GOT3 (cell line): ENCODE results near the gene MEGF11.

Source experiments
- DNase-seq: peaks from one replicate; lab custom pipeline; 2025; ENCODE audit warnings: mixed read lengths; lab: John Stamatoyannopoulos, UW

MEGF11 gene

DNA sequence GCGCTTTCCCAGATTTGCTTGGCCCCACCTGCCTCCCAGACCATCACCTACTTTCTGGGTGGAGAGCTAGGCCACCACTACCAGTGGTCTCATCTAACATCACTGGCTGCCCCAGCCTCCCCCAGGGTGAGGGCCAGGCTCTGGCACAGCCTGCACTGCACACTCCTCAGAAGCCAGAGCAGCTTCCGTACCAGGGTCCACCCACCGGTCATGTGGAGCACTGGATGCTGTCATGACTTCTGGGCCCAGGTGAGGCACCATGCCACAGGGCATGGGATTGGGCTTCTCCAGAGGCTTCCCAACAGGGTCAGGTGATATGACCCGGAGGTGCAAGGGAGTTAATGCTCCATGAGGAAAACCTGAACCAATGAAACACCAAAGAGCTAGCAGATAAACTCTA is 14.0 kb downstream of the MEGF11 start:
- no peak for DNase-seq

DNA sequence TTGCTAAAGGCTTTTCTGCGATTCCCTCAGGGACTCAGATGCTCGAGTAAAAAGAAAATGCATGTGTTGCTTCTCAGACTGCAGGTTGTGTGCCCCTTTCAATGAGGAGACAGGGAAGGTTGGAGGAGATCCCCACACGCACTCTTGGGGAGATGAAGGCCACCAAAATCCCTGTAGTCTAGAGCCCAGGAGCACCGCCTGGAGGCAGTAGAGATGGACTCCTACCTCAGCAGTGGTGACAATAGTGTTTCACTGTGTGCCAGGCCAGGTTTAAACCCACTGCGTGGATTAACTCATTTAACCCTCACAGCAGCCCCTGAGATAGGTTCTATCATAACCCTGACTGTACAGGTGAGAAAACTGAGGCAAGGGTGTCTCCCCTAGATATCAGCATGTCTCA is 15.2 kb downstream of the MEGF11 start:
- no peak for DNase-seq

DNA sequence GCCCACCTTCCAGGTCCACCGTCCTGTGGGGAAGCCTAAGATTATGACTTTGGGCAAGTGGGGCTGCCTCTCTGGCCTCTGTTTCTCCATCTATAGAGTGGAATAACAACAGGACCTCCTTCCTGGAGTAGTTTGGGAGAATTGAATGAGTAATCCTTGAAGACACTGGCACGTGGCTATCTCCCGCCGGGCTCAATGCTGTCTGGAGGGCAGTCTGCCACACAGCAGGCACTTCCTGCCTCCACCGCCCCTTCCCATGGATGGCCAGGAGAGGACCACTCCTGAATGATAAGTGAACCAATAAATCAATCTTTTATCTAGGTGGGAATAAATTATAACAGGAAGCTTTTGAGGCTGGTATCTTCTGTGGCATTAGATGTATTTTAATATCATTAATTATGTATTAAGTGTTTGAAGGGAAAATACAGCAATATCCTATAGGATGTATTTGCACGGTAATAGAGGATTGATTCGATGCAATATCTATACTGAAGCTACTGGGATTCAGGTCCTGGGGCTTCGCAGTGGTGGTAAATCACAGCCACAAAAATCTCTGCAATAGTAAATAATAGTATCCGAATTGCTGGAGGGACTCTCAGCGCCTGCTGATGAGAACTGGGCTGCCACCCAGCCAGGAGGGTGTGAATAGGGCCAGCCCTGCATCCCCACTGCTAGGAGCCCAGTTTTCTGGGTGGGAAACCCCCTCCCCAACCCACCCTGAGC is 15.9 kb downstream of the MEGF11 start:
- no peak for DNase-seq

DNA sequence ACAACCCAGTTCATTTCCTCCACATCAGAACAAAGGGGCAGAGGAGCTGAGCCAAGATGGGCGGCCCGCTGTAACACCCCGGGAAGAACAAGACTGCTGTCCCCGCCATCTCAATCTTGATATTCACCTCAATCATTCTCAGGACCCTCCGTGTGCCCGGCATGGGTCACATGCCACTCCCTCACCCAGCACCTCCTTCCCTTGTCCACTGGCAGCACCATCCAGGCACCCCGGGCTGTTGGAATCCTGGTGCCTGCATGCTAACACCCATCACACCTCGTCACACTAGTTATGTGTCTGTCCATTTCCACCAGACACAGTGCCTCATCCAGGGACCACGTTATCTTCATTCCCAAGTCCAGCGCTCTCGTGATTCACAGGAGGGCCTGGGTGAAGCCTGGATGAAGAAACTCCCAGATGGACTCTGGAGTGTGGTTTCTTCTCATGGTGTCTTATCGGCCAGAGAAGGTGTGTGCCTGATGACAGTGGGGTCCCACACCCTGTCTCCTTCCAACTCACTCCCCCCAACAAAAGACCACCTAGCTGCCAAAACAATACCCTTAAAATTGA is 16.7 kb downstream of the MEGF11 start:
- DNase-seq: no peak

DNA sequence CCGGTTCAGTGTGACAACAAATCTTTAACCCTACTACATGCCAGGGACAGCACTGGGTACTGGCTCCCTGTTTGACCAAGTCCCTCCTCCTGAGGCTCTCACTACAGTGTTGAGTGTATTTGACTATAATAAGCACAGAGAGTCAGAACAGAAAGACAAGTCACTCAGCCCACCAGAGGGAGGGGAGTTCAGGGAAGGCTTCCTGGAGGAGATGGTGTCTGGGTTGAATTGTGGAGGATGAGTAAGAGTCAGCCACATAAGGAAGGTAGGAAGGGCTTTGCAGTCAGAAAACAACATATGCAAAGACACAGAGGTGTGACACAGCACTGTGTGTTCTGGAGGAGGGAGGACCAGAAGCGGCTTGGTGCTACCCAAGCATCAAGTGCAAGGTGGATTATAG is 17.7 kb downstream of the MEGF11 start:
- DNase-seq: no peak

DNA sequence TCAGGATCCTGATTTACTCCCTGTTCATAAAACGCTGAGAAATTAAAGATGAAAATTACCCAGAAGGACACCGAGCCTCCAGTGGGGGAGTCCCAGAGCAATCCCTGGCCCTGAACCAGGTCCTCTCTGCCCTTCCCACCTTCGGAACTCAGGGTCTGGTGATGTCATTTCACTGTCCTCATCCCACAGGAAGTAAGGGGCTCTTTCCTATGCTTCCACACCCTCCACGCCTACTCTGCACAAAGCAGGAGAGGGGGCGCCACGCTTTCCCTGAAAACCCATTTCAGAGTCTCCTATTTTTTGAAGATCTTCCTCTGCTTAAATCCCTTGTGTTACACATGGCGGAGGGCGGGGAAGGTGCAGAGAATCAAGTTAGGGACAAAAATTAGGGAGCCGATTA is 18.8 kb downstream of the MEGF11 start:
- DNase-seq: no peak

DNA sequence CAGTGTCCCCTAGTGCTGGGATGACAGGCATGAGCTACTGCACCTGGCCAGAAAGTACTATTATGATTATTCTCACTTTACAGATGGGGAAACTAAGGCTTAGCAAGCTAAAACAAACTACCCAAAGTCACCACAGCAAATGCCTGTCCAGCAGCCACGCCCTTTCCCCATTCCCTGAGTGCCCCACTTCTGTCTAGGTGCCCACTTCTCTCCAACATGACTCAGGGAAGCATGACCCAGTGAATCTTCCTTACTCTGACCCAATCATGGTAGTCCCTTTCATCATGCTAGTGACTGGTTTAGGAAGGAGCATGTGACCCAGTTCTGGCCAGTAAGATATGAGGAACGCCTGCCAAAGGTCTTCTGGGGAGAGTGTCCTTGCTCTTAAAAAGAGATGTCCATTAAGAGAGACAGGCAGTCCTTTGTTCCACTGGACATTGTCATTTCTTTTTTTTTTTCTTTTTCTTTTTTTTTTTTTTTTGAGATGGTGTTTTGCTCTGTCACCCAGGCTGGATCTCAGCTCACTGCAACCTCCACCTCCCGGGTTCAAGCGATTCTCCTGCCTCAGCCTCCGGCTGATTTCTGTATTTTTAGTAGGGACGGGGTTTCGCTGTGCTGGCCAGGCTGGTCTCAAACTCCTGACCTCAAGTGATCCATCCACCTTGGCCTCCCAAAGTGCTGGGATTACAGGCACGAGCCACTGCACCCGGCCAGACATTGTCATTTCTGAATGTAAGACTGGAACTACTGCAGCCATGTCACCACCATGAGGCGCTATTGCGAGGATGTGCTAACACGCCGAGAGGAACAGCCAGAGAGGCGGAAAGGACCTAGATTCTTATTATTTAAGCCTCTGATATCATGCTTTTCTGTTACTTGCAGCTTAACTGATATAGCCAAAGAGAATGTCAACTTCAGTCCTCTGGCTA is 19.8 kb downstream of the MEGF11 start:
- DNase-seq: no peak

DNA sequence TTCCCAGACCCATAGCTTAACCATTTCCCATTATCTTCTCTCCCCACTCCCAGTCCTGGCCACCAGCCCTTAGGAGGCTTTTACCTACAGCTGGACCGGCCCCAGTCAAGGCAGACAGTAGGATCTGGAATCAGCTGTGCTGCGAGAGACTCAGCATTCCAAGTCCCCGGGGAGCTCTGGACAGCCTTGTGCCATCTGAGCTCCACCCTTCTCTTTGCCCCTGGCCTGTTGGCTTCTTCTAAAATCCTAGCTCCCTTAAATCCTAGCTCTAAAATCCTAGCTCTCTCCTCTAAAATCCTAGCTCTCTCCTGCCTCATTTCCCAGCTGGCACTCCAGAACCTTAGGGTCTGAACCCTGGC is 21.3 kb downstream of the MEGF11 start:
- no peak for DNase-seq

DNA sequence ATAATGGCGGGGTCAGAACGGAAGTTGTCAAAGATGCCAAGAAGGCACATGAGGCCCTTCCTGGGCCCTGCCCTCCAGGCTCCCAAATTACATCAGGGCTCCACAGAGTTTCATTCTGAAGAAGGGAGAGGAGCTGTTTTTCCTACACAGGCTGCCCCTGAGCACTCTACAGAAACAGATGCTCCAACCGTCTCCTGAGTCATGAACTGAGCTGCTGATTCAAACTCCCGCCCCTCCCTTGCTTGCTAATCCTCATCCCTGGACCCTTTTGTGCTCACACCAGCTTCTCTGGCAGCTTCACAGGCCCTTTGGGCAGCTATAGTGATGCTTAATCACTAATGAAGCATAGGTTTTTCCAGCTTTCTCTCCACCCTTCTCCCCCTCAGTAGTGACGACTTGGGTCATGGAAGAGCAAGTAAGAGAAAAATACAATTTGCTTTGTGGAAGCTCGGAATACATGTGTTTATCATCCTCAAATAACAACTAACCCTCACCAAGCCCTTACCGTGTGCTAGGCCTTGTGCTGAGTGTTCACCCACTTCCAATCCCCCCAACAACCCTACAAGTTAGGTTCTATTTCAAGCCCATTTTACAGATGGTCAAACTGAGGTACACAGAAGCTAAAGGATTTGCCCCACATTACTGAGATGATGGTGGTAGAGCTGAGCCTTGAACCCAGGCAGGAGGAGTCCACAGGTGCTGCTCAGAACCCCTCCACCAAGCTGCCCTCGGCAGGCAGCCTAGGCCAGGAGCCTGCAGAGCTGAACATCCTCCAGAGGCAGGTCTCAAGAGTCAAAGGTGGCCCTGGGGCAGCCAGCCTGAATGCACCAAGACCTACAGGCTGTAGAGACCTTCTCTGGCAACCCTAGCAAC is 21.9 kb downstream of the MEGF11 start:
- DNase-seq: no peak

DNA sequence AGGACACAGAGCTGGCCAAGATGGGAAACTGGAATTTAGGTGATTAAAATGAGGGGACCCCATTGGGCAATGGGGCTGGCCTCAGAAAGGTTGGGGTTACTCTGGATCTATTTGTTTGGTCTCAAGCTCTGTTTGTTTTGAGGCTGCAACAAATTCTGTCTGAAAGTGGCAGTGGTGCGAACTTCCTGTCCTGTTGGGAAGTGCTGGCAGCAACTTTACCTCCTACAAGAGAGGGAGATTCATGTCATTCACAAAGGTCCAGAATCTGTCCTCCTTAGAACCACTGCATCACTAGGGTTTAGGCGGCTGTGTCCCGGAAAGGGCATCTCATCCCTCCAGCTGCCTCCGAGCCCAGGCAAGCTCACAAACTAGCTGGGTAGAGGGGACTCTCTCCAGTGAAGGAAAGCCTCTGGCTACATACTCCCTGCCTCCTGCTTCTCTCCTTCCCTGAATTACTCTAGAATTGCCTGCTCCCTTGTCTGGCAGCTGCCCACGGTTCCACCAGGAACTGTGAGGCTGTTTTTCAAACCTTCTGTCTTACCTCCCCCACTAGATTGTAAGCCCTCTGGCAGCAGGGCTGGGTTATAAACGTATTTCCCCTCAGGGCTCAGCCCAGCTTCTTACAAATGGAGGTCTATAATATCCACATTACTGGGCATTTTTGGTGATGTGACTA is 23.6 kb downstream of the MEGF11 start:
- no peak for DNase-seq

DNA sequence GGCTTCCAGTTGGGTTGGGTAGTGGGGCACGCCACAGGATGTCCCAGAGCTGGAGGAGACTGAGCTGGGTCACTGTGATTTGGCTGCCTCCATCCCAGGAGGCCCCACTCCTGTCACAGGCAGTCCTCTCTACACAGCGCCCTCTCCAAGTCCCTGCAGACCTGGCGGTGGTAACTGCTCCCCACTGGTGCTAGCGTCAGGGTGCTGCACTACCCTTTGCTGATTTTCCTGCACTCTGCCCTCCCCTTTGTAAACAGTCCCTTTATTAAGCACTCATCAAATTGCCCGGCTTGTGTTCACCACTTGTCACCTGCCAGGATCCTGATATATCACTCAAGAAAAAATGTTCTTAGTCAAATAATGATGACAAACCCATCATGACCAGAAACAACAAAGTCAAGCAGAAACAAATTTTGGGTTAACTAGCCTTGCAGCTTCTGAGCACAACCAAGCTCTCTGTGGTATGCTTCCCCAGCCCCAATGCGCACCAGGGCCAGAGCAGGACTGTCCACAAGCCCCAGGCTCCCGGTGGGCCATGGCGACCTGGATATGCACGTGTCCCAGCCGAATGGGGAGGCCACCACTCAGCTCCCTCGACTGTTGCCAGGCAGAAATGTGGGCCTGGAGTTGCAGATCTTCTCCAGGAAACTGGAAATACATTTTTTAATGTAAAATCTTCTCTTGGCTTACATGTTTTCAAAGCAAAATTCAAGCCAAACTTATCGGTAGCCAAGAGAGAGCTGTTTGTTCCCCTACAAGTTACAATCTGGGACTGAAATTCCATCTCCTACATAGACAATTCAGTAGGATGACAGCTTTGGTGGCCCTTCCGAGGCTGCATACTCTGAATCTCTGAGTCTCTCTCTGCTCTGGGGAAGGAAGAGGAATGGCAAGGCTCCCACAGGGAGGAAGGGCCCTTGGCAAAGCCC is 24.5 kb downstream of the MEGF11 start:
- DNase-seq: no peak

DNA sequence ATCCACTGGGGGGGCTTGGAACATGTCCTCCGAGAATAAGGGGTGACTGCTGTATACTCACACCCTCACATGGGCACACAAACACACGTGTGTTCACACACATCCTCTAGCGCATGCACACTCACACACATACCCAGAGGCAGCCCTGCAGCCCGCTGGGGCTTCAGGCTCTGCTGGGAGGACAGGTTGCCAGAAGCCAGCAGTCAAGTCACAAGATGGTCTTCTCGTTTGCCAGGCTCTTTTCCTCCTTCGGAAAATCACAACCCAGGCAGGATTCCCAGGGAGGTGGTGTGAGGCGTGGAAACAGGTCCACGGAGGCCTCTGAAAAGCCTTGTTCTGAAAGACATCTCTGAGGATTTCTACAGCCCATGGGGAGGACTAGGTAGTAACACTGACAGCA is 26.8 kb downstream of the MEGF11 start:
- no peak for DNase-seq

DNA sequence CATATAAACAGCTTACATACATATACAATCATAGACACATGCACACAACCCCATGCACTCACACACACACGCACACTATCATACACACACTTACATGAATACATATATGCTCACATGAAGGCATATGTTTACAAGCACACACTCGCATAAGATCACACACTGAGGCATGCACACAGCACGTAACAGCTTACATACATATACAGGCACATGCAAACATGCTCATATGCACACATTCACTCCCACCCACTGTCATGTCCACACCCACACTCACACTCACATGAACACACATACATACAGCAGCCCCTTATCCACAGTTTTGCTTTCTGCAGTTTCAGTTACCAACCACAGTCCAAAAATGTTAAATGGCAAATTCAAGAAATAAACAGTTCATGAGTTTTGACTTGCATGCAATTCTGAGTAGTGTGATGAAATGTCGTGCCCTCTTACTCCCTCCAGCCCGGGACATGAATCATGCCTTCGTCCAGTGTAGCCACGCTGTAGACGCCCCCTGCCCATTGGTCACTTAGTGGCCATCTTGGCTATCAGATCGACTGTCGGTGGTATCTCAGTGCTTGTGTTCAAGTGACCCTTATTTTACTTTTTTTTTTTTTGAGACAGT is 27.8 kb downstream of the MEGF11 start:
- no peak for DNase-seq

DNA sequence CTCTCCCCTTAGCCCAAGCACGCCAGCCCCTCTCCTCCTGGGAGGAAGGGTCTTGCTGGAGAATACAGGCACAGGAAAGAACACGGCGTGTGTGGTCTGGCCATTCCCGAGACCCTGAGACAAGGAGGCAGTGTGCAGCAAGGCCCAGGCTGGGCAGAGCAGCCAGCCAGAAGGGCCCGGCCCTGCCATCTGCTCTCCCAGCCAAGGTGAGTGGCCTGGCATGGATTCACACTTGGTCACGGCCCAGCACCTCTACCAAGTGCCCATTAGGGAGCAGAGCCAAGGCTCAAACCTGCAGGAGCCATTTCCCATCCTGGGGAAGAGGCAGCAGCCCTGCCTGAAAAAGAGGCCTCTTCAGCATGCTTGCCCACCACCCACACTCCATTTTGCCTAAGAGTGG is 28.6 kb downstream of the MEGF11 start:
- DNase-seq: no peak

DNA sequence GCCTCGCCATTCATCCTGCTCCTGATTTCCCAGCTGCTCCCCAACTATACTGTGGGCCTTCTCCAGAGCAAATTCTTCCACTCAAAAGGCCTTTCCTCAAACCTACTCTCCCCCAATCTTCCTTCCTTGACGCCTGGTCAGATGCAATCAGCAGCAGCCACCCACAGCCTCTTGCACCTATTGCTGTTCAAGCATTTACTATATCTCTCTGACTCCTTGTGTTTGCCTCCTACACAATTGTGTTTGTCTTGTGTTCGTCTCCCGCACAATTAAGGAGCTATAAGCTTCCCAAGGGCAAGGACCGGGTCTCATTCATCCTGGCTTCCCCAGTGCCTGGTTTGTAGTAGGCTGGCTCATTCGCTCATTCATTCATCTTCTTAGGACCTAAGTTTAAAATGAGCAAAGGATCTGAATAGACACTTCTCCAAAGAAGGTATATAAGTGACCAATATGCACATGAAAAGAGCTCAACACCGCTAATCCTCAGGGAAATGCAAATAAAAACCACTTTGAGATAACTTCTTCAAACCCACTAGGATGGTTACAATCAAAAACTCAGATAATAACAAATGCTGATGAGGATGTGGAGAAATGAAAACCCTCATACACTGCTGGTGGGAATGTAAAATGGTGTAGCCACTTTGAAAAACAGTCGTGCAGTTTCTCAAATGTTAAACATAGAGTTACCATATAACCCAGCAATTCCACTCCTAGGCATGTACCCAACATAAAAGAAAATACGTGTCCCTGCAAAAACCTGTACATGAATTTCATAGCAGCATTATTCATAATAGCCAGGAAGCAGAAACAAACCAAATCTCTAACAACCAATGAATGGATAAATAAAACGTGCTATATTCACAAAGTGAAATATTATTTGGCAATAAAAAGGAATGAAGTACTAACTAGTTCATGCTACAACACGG is 31.0 kb downstream of the MEGF11 start:
- no peak for DNase-seq

DNA sequence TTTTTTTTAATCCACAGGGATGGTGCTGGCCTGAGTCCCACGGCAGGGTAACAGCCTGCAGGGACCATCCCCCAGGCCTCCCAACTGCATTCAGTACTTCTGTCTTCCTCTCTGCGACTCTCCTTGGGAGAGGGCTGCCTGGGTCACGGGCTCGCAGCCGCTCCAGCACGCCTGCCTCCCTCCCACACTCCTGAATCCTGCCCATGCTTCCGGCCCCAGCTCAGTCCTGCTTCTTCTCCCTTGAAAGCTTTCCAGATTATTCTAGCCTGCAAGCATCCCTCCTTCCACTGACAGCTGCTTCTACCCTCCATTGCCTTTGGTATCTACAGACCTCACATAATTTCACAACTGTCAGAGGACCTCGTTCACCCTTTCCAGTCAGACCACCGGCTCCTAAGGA is 32.4 kb downstream of the MEGF11 start:
- no peak for DNase-seq

DNA sequence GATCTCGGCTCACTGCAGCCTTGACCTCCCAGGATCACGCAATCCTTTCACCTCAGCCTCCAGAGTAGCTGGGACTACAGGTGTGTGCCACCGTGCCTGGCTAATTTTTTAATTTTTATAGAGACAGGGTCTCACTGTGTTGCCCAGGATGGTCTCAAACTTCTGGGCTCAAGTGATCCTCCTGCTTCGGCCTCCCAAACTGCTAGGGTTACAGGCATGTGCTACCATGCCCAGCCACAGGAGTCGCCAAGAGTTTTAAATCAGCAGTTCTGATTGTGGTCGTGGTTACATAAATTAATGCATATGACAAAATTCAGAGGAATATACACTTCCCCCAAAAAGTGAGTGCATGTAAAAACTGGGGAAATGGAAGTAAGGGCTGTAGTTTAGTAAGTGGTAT is 32.9 kb downstream of the MEGF11 start:
- DNase-seq: no peak

DNA sequence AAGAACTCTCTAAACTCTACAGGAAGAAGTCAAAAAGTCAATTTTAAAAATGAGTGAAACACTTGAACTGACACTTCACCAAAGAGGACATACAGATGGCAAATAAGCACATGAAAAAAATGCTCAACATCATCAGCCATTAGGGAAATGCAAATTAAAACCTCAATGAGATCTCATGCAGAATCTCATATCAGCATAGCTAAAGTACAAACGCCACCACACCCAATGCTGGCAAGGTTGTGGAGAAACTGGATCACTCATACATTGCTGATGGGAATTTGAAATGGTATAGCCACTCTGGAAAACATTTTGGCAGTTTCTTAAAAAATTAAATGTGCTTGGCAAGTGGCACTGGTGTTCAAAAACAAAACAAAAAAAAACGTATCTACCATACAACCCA is 34.2 kb downstream of the MEGF11 start:
- no peak for DNase-seq

DNA sequence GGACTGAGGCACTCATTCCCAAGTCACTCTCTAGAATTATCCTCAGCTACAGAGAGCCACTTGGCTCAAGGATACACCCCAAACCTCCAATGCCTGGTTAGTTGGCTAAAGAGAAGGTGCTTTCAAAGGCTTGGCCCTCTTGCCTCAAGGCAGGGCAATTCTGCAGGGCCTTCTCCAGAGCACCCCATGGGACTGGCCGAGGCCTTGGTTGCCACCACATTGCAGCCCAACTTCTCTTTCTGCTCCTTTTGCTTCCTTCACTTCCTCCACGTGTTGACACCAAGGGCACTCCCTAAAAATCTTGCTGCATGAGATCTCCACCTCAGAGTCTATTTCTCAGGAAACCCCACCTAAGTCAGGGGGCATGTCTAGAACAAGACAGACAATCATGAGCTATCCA is 36.7 kb downstream of the MEGF11 start:
- DNase-seq: no peak
